GM06990 (cell line): ENCODE measurements around the gene CENPE.
"Not testable (repeated sequence)": the region's sequence is repeated elsewhere in the genome, so short reads cannot be mapped to it uniquely, and the experiment has no call there.

Experiments
- DNase-seq: peaks from one replicate; pipeline ENCODE4 v3.0.0-alpha.2; 2011; ENCODE audit not compliant: insufficient read length; ENCODE audit errors: extremely low read depth
- H3K27me3 ChIP-seq: replicated peaks from 2 replicates; pipeline ENCODE4 v1.6.0; 2011; ENCODE audit warnings: low read length; ENCODE audit not compliant: control insufficient read depth, insufficient read depth
- H3K36me3 ChIP-seq: 2 replicates; pipeline ENCODE4 v1.5.1; 2011; ENCODE audit warnings: low read length; ENCODE audit not compliant: control insufficient read depth, insufficient read depth
- H3K4me3 ChIP-seq: replicated peaks from 2 replicates; pipeline ENCODE4 v1.5.1; 2011; ENCODE audit warnings: low read depth, mild to moderate bottlenecking, control low read depth, low read length
- CTCF ChIP-seq: IDR thresholded peaks from 2 replicates; pipeline ENCODE4 v1.5.1; 2011; ENCODE audit warnings: low read length, control low read depth, mild to moderate bottlenecking, inconsistent platforms; ENCODE audit not compliant: insufficient read depth, poor library complexity, severe bottlenecking

CENPE gene

GRCh38 chr4:103201724-103202123 lies 3.6 kb upstream of the CENPE start:
- Histone ChIP-seq H3K27me3 (no peaks in the 10 kb centered on the region), H3K36me3 (no peaks in the 10 kb centered on the region), H3K4me3 (no peak overlapping the region)
- DNase-seq, result no peak
- no peak for TF ChIP-seq CTCF

GRCh38 chr4:103201253-103201652 lies 3.1 kb upstream of the CENPE start:
- TF ChIP-seq CTCF, result no peak
- DNase-seq, result no peak
- no peaks in the 10 kb centered on the region for H3K36me3 ChIP-seq
- H3K27me3 ChIP-seq, result no peaks in the 10 kb centered on the region
- no peak overlapping the region for H3K4me3 ChIP-seq

- no peak for DNase-seq
- H3K36me3 ChIP-seq, result no peaks in the 10 kb centered on the region
- no peak for TF ChIP-seq CTCF
- peak overlapping the region; percentile 71 for H3K4me3 ChIP-seq
- no peaks in the 10 kb centered on the region for H3K27me3 ChIP-seq
Measured at GRCh38 chr4:103199009-103199408, 866 bp upstream of the CENPE start.

GRCh38 chr4:103197765-103198110 lies 405 bp downstream of the CENPE start:
- Histone ChIP-seq H3K27me3 (no peaks in the 10 kb centered on the region), H3K36me3 (no peaks in the 10 kb centered on the region), H3K4me3 (peak overlapping the region; percentile 71)
- DNase-seq, result no peak
- no peak for TF ChIP-seq CTCF

GRCh38 chr4:103193457-103193856 lies 4.7 kb downstream of the CENPE start:
- Histone ChIP-seq H3K4me3 (no peak overlapping the region), H3K36me3 (no peaks in the 10 kb centered on the region; the same call in 1 of the 2 replicates), H3K27me3 (no peaks in the 10 kb centered on the region)
- no peak for TF ChIP-seq CTCF
- no peak for DNase-seq

GRCh38 chr4:103171006-103171405 lies 27.1 kb downstream of the CENPE start:
- no peak for TF ChIP-seq CTCF
- Histone ChIP-seq H3K36me3 (peaks cover 10% of the 10 kb centered on the region), H3K4me3 (no peak overlapping the region), H3K27me3 (no peaks in the 10 kb centered on the region)
- DNase-seq, result no peak

- not testable (repeated sequence) for H3K4me3 ChIP-seq, DNase-seq, H3K27me3 ChIP-seq, H3K36me3 ChIP-seq
Measured at GRCh38 chr4:103169750-103170149, 28.4 kb downstream of the CENPE start.
